GM12873 (cell line): Measurements from ENCODE around the gene NEMP1.

ENCODE experiments used
- CTCF ChIP-seq: IDR thresholded peaks from 2 replicates; pipeline ENCODE4 v1.5.1; 2012; ENCODE audit warnings: low read depth, mild to moderate bottlenecking, moderate library complexity, low read length, control low read depth; ENCODE audit not compliant: insufficient read depth; ENCODE audit errors: missing control alignments

NEMP1 gene

GRCh38 chr12:57086493-57087009 is 8.0 kb upstream of the NEMP1 start:
- TF ChIP-seq CTCF, result peak; percentile 41

GRCh38 chr12:57085999-57086492 is 7.5 kb upstream of the NEMP1 start:
- no peak for TF ChIP-seq CTCF

- TF ChIP-seq CTCF, result no peak
Observed at GRCh38 chr12:57080855-57081254, 2.3 kb upstream of the NEMP1 start.

- TF ChIP-seq CTCF, result no peak
Observed at GRCh38 chr12:57079821-57080220, 1.2 kb upstream of the NEMP1 start.

GRCh38 chr12:57072661-57073060 is 5.9 kb downstream of the NEMP1 start:
- no peak for TF ChIP-seq CTCF

- TF ChIP-seq CTCF, result peak; percentile 92
Observed at GRCh38 chr12:57069523-57069922, 9.1 kb downstream of the NEMP1 start.

GRCh38 chr12:57066245-57066644 is 12.3 kb downstream of the NEMP1 start:
- TF ChIP-seq CTCF, result no peak
